ENCODE data around the gene ZDHHC14.

DNA sequence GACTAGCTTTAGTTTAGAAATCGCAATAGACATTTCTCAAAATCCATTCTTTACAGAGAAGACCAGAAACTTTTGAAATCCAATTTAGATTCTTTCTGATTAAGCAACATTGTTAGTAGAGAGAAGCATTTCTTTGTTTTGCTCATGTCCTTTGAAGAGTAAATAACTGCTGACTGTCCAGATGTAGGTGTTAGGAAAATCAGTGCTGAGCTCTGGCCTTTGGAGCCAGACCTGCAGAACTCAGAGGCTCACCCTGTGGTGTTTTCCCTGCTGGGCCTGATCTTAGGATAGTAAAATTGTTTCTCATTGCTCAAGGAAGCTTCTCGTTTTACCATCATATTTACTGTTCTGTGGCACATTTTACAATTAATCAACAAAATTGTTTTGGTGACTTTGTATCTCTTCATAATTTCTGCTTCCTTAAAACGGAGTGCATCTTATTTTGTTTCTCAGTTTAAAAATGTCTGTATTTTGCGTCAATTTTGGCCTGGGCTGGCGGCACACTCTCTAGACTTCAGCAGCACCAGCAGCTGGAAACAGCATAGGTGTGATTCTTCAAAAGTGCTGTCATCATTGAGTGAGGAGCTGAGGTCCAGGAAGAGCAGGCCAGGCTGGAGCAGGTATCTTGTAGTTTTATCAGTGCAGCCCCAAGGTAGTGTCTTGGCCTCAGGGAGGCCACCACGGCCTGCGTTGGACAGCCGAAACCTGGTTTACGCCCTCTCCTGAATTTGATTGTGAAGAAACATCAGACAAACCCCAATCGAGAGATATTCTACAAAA, 8.3 kb upstream of the ZDHHC14 start:
- TF ChIP-seq POLR2A (IDR thresholded peaks at IDR 0.05), result no peak
- TF ChIP-seq, protein P1, sequence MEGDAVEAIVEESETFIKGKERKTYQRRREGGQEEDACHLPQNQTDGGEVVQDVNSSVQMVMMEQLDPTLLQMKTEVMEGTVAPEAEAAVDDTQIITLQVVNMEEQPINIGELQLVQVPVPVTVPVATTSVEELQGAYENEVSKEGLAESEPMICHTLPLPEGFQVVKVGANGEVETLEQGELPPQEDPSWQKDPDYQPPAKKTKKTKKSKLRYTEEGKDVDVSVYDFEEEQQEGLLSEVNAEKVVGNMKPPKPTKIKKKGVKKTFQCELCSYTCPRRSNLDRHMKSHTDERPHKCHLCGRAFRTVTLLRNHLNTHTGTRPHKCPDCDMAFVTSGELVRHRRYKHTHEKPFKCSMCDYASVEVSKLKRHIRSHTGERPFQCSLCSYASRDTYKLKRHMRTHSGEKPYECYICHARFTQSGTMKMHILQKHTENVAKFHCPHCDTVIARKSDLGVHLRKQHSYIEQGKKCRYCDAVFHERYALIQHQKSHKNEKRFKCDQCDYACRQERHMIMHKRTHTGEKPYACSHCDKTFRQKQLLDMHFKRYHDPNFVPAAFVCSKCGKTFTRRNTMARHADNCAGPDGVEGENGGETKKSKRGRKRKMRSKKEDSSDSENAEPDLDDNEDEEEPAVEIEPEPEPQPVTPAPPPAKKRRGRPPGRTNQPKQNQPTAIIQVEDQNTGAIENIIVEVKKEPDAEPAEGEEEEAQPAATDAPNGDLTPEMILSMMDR (IDR thresholded peaks at IDR 0.05), result no peak
- TF ChIP-seq POLR2AphosphoS5 (IDR thresholded peaks at IDR 0.05), result no peak
